Neural progenitor cell (in vitro differentiated cells): ENCODE measurements around the gene PHF19.

ENCODE experiments used
- EZH2 ChIP-seq: fragments of 200-600 bp; sonication (generic); IDR thresholded peaks from 2 replicates; pipeline ENCODE4 v1.6.1; 2017; ENCODE audit warnings: antibody characterized with exemption, mild to moderate bottlenecking, moderate library complexity
- TF ChIP-seq, protein P1 (sequence below): fragments of 200-600 bp; sonication (generic); IDR thresholded peaks from 2 replicates; pipeline ENCODE4 v1.5.1; 2017; ENCODE audit warnings: antibody characterized with exemption, mild to moderate bottlenecking

DNA sequence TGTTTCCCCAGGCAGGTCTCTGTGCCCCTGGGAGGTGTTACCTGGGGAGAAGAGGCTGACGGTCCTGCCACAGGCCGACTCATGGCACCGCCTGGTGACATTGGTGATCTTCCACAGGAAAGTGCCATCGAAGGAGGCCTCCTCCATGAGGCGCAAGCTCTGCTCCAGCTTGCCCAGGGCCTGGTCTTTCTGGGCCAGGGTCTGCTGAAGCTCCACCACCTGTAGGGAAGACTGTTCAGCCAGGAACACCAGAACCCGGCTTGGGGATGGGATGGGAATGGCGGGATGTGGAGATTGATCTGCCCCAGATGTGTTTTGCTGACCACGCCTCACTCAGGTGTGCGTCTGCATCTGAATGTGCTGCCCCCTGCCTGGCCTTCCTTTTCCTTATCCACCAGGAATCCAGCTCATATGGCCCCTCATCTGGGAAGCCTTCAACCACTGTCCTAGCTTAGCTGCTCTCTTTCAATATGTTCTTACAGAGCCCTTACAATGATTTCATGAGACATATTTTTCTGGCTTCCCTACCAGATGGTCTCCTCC lies 34.4 kb upstream of the PHF19 start:
- TF ChIP-seq, protein P1, sequence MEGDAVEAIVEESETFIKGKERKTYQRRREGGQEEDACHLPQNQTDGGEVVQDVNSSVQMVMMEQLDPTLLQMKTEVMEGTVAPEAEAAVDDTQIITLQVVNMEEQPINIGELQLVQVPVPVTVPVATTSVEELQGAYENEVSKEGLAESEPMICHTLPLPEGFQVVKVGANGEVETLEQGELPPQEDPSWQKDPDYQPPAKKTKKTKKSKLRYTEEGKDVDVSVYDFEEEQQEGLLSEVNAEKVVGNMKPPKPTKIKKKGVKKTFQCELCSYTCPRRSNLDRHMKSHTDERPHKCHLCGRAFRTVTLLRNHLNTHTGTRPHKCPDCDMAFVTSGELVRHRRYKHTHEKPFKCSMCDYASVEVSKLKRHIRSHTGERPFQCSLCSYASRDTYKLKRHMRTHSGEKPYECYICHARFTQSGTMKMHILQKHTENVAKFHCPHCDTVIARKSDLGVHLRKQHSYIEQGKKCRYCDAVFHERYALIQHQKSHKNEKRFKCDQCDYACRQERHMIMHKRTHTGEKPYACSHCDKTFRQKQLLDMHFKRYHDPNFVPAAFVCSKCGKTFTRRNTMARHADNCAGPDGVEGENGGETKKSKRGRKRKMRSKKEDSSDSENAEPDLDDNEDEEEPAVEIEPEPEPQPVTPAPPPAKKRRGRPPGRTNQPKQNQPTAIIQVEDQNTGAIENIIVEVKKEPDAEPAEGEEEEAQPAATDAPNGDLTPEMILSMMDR: no peak
- TF ChIP-seq EZH2: no peak
